Hepatocyte (in vitro differentiated cells): Measurements from ENCODE around the gene C6orf58.

Source experiments
- CTCF ChIP-seq: fragments of 200-600 bp; sonication (generic); IDR thresholded peaks from 2 replicates; pipeline ENCODE4 v1.5.1; 2016; ENCODE audit warnings: antibody characterized with exemption, mild to moderate bottlenecking; ENCODE audit not compliant: poor library complexity
- EZH2phosphoT487 ChIP-seq: fragments of 200-600 bp; sonication (generic); IDR thresholded peaks from one replicate; pipeline ENCODE4 v1.6.1; 2018; ENCODE audit warnings: antibody characterized with exemption, mild to moderate bottlenecking, low read depth, moderate library complexity; ENCODE audit not compliant: unreplicated experiment, severe bottlenecking

DNA sequence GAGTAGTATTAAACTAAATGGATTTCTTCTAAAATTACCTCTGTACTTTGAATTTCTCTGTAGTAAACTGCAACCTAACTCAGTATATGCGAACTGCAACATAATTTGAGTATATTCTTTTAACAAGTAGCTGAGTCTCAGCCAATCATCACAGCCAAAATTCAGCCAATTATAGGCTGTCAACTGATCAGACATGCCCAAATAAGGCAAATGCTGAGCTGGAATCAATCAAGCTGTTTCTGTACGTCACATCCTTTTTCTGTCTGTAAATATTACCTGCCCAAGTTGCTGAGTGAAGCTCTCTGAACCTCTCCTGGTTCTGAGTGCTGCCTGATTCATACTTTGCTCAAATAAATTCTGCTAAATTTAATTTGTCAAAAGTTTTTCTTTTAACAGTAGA, 9.5 kb upstream of the C6orf58 start:
- TF ChIP-seq CTCF (no peak), EZH2phosphoT487 (no peak)
